Measurements from ENCODE around the gene RPP14.

Gene RPP14

GRCh38 chr3:58292866-58293265 lies 13.2 kb upstream of the RPP14 start:
- no peak for DNase-seq

- no peak for DNase-seq
Measured at GRCh38 chr3:58293516-58293915, 12.5 kb upstream of the RPP14 start.

GRCh38 chr3:58296269-58296668 lies 9.8 kb upstream of the RPP14 start:
- DNase-seq = no peak

- DNase-seq = no peak
Measured at GRCh38 chr3:58296843-58297242, 9.2 kb upstream of the RPP14 start.

- DNase-seq = no peak
Measured at GRCh38 chr3:58298190-58298589, 7.9 kb upstream of the RPP14 start.

GRCh38 chr3:58299075-58299474 lies 7.0 kb upstream of the RPP14 start:
- DNase-seq = no peak

GRCh38 chr3:58299839-58300516 lies 6.1 kb upstream of the RPP14 start:
- no peak for DNase-seq

- DNase-seq = peak; percentile 20 to 24
Measured at GRCh38 chr3:58307639-58308215, 1.7 kb downstream of the RPP14 start.

- no peak for DNase-seq
Measured at GRCh38 chr3:58308728-58309127, 2.7 kb downstream of the RPP14 start.

- DNase-seq = no peak
Measured at GRCh38 chr3:58317811-58318210, 11.8 kb downstream of the RPP14 start.

GRCh38 chr3:58321791-58322190 lies 15.7 kb downstream of the RPP14 start:
- no peak for DNase-seq

GRCh38 chr3:58322793-58323192 lies 16.7 kb downstream of the RPP14 start:
- no peak for DNase-seq

GRCh38 chr3:58323529-58324390 lies 17.7 kb downstream of the RPP14 start:
- no peak for DNase-seq

- no peak for DNase-seq
Measured at GRCh38 chr3:58324391-58325390, 18.6 kb downstream of the RPP14 start.

GRCh38 chr3:58325525-58325992 lies 19.5 kb downstream of the RPP14 start:
- no peak for DNase-seq

- DNase-seq = no peak
Measured at GRCh38 chr3:58326267-58326900, 20.3 kb downstream of the RPP14 start.

- no peak for DNase-seq
Measured at GRCh38 chr3:58329150-58329921, 23.3 kb downstream of the RPP14 start.

- no peak for DNase-seq
Measured at GRCh38 chr3:58329922-58330413, 23.9 kb downstream of the RPP14 start.

- no peak for DNase-seq
Measured at GRCh38 chr3:58331593-58332152, 25.6 kb downstream of the RPP14 start.

- DNase-seq = peak; percentile 73 to 80
Measured at GRCh38 chr3:58332575-58333188, 26.6 kb downstream of the RPP14 start, which contains the start of gene PXK. PXK (plus strand) TSS chr3:58332892; CDS start chr3:58332989, 97 bp downstream.
